Kidney (tissue), 14 donors: Measurements from ENCODE around the gene ZFY. TPM values are rescaled to one million over a fixed set of nuclear protein-coding genes. Genes with fewer than 3 reads are reported as not detected.
"Not testable (repeated sequence)": the region's sequence is repeated elsewhere in the genome, so short reads cannot be mapped to it uniquely, and the experiment has no call there.

Experiments used
- DNase-seq, 5 donors: peaks; one replicate each; pipeline ENCODE4 v3.0.0-alpha.2; 2013 to 2020
- FAIRE-seq: peaks from 2 replicates; lab custom pipeline; 2012; peaks lifted over from hg19 to GRCh38; lab: Jason Lieb, UNC
- H3K27ac ChIP-seq, 2 donors: one replicate each; pipeline ENCODE4 v1.7.0; 2013; ENCODE audit warnings: low read depth in 2 of 2, low read length in 2 of 2, inconsistent platforms in 1 of 2
- H3K27me3 ChIP-seq: one replicate; pipeline ENCODE4 v1.7.1; 2013; ENCODE audit warnings: low read length, inconsistent platforms; ENCODE audit not compliant: control insufficient read depth, insufficient read depth
- H3K36me3 ChIP-seq, 3 donors: one replicate each; pipeline versions ENCODE4 v1.7.0 to v1.7.1; 2013; ENCODE audit warnings: low read length in 3 of 3, control low read depth in 1 of 3, inconsistent platforms in 1 of 3; ENCODE audit not compliant: insufficient read depth in 3 of 3, control insufficient read depth in 2 of 3
- H3K4me1 ChIP-seq, 3 donors: one replicate each; pipeline versions ENCODE4 v1.7.0 to v1.7.1; 2013; ENCODE audit warnings: low read length in 3 of 3, inconsistent platforms in 1 of 3, low read depth in 1 of 3; ENCODE audit not compliant: control insufficient read depth in 2 of 3, insufficient read depth in 2 of 3
- H3K4me3 ChIP-seq, 3 donors: one replicate each; pipeline versions ENCODE4 v1.7.0 to v1.8.1; 2013; ENCODE audit warnings: low read length in 3 of 3, control low read depth in 1 of 3, inconsistent platforms in 1 of 3
- H3K9ac ChIP-seq, 3 donors: one replicate each; pipeline versions ENCODE4 v1.7.0 to v1.7.1; 2013; ENCODE audit warnings: low read length in 3 of 3, control low read depth in 1 of 3, inconsistent platforms in 1 of 3
- H3K9me3 ChIP-seq, 3 donors: one replicate each; pipeline versions ENCODE4 v1.7.0 to v1.7.1; 2013; ENCODE audit warnings: low read length in 3 of 3, control low read depth in 1 of 3, inconsistent platforms in 1 of 3; ENCODE audit not compliant: control insufficient read depth in 2 of 3, insufficient read depth in 1 of 3
- CTCF ChIP-seq: IDR thresholded peaks from 3 replicates; pipeline ENCODE4 v1.5.1; 2012; ENCODE audit warnings: mild to moderate bottlenecking, moderate library complexity, borderline replicate concordance; ENCODE audit not compliant: insufficient read depth; ENCODE audit errors: extremely low read depth
- intact Hi-C: fragments of 100-400 bp; cut with DNase I; formaldehyde crosslinking; loops from one replicate; pipeline ENCODE4 v1.11.1; 2022
- polyA plus RNA-seq: library from polyadenylated mRNA; stranded (reverse); fragments of 350-450 nt; fragmentation: Illumina TruSeq; extraction: RNeasy Lipid Tissue Mini Kit (QIAGEN cat#74804); gene quantifications from one replicate; pipeline ENCODE4 v1.2.3, GENCODE V29; 2014; ENCODE audit warnings: low read depth, low replicate concordance; ENCODE audit not compliant: insufficient read depth
- total RNA-seq: library from RNA; stranded (reverse); fragmentation: NEBNext Ultra II Directional; extraction: Animal tissue kit (Norgen Biotek cat#: 25700); gene quantifications from one replicate; pipeline ENCODE4 v1.2.1, GENCODE V29; 2021
- donor health status: control.
- donor health status: control.
- donor health status: control.
- donor health status: control.
- donor health status: control.
- donor health status: DM: yes; HTN: yes; CAD: no.
- donor health status: Normal renal cell carcinoma (clear cell type).

Gene ZFY
- total and polyA plus RNA-seq, 2 donors from 2014 or later: 2.1 TPM; not detected in 1

GRCh38 chrY:2973110-2973751 lies 38.0 kb downstream of the ZFY start:
- no peak for TF ChIP-seq CTCF
- no peak for FAIRE-seq
- Histone ChIP-seq H3K4me1 (peaks cover 0 to 2% (median 0%) of the 10 kb centered on the region in 3 donors), H3K4me3 (no peak overlapping the region), H3K27me3 (no peaks in the 10 kb centered on the region), H3K36me3 (no peaks in the 10 kb centered on the region), H3K27ac (no peak overlapping the region), H3K9me3 (no peaks in the 10 kb centered on the region), H3K9ac (no peak overlapping the region)
- intact Hi-C loops: no loop called here
- no peak for DNase-seq

DNA sequence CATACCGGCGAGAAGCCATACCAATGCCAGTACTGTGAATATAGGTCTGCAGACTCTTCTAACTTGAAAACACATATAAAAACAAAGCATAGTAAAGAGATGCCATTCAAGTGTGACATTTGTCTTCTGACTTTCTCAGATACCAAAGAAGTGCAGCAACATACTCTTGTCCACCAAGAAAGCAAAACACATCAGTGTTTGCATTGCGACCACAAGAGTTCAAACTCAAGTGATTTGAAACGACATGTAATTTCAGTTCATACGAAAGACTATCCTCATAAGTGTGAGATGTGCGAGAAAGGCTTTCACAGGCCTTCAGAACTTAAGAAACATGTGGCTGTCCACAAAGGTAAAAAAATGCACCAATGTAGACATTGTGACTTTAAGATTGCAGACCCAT lies 44.1 kb downstream of the ZFY start:
- no peak for TF ChIP-seq CTCF
- no peak overlapping the region for H3K9ac ChIP-seq
- intact Hi-C loops: no loop called here
- no peak overlapping the region for H3K27ac ChIP-seq
- FAIRE-seq (no peak), DNase-seq (no peak)
- H3K27me3 ChIP-seq: no peaks in the 10 kb centered on the region
- H3K9me3 ChIP-seq: no peaks in the 10 kb centered on the region
- no peak overlapping the region for H3K4me3 ChIP-seq
- peaks cover 0 to 4% (median 0%) of the 10 kb centered on the region in 3 donors for H3K4me1 ChIP-seq
- H3K36me3 ChIP-seq: peaks cover 0 to 12% (median 2%) of the 10 kb centered on the region in 3 donors

GRCh38 chrY:2984491-2984890 lies 49.3 kb downstream of the ZFY start:
- no peaks in the 10 kb centered on the region for H3K4me1 ChIP-seq
- DNase-seq: no peak
- no peak for TF ChIP-seq CTCF
- no peaks in the 10 kb centered on the region for H3K27me3 ChIP-seq
- H3K36me3 ChIP-seq: peaks cover 0 to 4% (median 1%) of the 10 kb centered on the region in 3 donors
- no peak overlapping the region for H3K27ac ChIP-seq
- no peak overlapping the region for H3K4me3 ChIP-seq
- H3K9ac ChIP-seq: no peak overlapping the region
- H3K9me3 ChIP-seq: no peaks in the 10 kb centered on the region
- intact Hi-C loops: no loop called here
- no peak for FAIRE-seq

DNA sequence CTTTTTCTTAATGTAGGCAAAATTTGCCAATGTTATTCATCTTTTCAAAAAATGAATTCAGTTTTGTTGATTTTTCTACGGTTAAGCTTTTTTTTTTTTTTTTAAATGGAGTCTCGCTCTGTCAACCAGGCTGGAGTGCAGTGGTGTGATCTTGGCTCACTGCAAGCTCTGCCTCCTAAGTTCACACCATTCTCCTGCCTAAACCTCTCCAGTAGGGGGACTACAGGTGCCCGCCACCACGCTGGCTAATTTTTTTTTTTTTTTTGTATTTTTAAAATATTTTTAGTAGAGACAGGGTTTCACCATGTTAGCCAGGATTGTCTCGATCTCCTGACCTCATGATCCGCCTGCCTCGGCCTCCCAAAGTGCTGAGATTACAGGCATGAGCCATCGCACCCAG lies 52.0 kb downstream of the ZFY start:
- H3K36me3 ChIP-seq, intact Hi-C loops, H3K27me3 ChIP-seq, FAIRE-seq, H3K9ac ChIP-seq, H3K4me1 ChIP-seq, H3K27ac ChIP-seq, H3K9me3 ChIP-seq, H3K4me3 ChIP-seq, DNase-seq: not testable (repeated sequence)

- H3K4me3 ChIP-seq, FAIRE-seq, H3K9me3 ChIP-seq, H3K27me3 ChIP-seq, intact Hi-C loops, H3K36me3 ChIP-seq, DNase-seq, H3K9ac ChIP-seq, H3K4me1 ChIP-seq, H3K27ac ChIP-seq: not testable (repeated sequence)
These were observed 62.2 kb downstream of the ZFY start for GRCh38 chrY:2997369-2997768.
